Measurements from ENCODE around the gene RALGAPA2.

The RALGAPA2 gene

DNA sequence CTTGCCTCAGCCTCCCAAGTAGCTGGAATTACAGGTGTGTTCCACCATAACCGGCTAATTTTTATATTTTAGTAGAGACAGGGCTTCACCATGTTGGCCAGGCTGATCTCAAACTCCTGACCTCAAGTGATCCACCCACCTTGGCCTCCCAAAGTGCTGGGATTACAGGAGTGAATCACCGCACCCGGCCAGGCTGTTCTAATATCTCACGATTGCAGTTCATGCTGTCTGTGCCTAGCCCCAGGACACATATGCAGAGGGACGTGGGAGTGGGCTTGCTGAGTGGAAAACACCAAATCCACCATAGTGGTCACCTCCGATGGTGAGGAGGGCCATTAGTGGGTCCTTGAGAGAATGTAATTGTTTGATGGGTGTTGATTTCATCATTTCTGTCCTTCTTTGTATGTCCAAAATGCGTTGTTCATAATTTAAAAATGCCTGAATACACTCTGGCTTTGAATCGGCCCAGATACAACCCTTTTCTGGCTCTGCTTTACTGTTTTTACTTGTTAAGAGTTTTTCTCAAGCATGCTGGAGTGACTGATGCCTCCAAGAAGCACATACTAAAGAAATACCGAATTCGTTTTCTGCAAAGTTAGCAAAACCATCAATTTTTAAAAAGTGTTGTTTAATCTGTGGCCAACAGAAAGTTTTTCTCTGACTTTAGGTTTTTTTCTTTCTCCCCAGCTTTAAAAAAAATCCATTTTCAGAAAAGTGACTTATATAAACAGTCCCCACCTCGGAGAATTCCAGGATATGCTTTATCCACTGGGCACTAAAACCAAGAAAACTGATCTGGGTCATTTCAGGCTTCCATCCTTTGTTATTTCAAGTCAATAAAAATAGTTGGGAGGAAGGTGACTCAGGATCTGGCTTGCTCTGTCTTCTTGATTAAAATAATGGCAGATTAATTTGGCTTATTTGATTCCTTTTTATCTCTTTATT lies 18.8 kb upstream of the RALGAPA2 start:
- TF ChIP-seq LEF1 (IDR thresholded peaks at IDR 0.05; ENCODE audit: borderline replicate concordance) (no peak), FOXK2 (IDR thresholded peaks at IDR 0.05) (no peak)
- ChIA-PET POLR2A (no interaction called here), CTCF (no interaction called here)
- DNase-seq (ENCODE audit: extremely low spot score) = no peak

DNA sequence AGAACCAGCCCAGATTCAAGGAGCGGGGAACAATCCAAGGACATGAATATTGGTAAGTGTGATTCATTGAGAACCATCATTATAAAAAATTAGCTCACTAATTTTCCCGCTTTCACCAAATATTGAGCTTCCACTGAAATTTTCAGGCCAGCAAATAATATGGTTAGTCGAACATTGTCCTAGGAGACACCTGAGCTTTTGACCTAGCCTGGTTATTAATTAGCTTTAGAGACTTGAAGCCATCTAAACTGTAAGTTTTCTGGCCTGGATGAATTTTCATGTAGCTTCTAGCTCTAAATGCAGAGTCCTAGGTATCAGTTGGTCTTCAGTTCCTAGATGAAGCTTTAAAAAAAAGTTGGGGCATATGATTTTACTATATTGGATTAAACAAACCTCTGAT lies 17.1 kb upstream of the RALGAPA2 start:
- CTCF ChIA-PET = no interaction called here

DNA sequence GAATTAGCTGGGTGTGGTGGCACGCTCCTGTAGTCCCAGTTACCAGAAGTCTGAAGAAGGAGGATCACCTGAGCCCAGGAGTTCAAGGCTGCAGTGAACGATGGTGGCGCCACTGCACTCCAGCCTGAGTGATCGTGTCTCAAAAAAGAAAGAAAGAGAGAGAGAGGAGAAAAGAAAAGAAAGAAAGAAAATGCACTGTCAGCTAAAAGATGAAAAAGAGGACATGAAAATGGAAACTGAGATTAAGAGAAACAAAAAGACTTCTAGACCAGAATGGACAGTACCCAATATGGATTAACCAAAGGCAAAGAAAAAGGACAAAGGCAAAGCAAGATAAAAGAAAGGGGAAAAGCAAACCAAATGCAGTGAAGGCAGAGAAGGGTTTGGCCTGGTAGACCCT lies 9.0 kb upstream of the RALGAPA2 start:
- no peak for DNase-seq (ENCODE audit: extremely low spot score)
- CTCF ChIA-PET = interaction anchor here (0.8 kb wide), 1 partner anchor 41 kb away, joined by 3 read pairs; no protein-coding TSS in a partner anchor
- POLR2A ChIA-PET = no interaction called here
- TF ChIP-seq SUZ12 (IDR thresholded peaks at IDR 0.05) (no peak), ZNF384 (IDR thresholded peaks at IDR 0.05) (no peak), L3MBTL2 (conservative IDR thresholded peaks at IDR 0.05) (no peak), NFRKB (IDR thresholded peaks at IDR 0.05) (no peak), CTBP1 (IDR thresholded peaks at IDR 0.05; ENCODE audit: borderline replicate concordance) (no peak), TARDBP (IDR thresholded peaks at IDR 0.05) (no peak), FOXM1 (IDR thresholded peaks at IDR 0.05; ENCODE audit: borderline replicate concordance) (no peak), LEF1 (IDR thresholded peaks at IDR 0.05; ENCODE audit: borderline replicate concordance) (no peak), ELF4 (IDR thresholded peaks at IDR 0.05) (no peak), SP1 (IDR thresholded peaks at IDR 0.05) (no peak), FOXA1 (IDR thresholded peaks at IDR 0.05) (no peak), FOXK2 (IDR thresholded peaks at IDR 0.05) (no peak), HDGF (IDR thresholded peaks at IDR 0.05; ENCODE audit: borderline replicate concordance) (no peak), ARNT (IDR thresholded peaks at IDR 0.05) (no peak), BHLHE40 (IDR thresholded peaks at IDR 0.05; ENCODE audit: borderline replicate concordance) (no peak)
- TF ChIP-seq, protein P1, sequence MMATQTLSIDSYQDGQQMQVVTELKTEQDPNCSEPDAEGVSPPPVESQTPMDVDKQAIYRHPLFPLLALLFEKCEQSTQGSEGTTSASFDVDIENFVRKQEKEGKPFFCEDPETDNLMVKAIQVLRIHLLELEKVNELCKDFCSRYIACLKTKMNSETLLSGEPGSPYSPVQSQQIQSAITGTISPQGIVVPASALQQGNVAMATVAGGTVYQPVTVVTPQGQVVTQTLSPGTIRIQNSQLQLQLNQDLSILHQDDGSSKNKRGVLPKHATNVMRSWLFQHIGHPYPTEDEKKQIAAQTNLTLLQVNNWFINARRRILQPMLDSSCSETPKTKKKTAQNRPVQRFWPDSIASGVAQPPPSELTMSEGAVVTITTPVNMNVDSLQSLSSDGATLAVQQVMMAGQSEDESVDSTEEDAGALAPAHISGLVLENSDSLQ (IDR thresholded peaks at IDR 0.05) = no peak

More for the DNA sequence above, 17.1 kb upstream of the RALGAPA2 start:
- POLR2A ChIA-PET = no interaction called here
- DNase-seq (ENCODE audit: extremely low spot score) = no peak
- no peak for TF ChIP-seq NFRKB (IDR thresholded peaks at IDR 0.05)
- TF ChIP-seq FOXM1 (IDR thresholded peaks at IDR 0.05; ENCODE audit: borderline replicate concordance) = no peak
- TF ChIP-seq HDGF (IDR thresholded peaks at IDR 0.05; ENCODE audit: borderline replicate concordance) = no peak
- no peak for TF ChIP-seq FOXK2 (IDR thresholded peaks at IDR 0.05)
- TF ChIP-seq, protein P1 (IDR thresholded peaks at IDR 0.05) = no peak
- no peak for TF ChIP-seq ARNT (IDR thresholded peaks at IDR 0.05)
- TF ChIP-seq ZNF384 (IDR thresholded peaks at IDR 0.05) = no peak
- no peak for TF ChIP-seq FOXA1 (IDR thresholded peaks at IDR 0.05)
- no peak for TF ChIP-seq CTBP1 (IDR thresholded peaks at IDR 0.05; ENCODE audit: borderline replicate concordance)
- no peak for TF ChIP-seq ELF4 (IDR thresholded peaks at IDR 0.05)
- TF ChIP-seq BHLHE40 (IDR thresholded peaks at IDR 0.05; ENCODE audit: borderline replicate concordance) = no peak

DNA sequence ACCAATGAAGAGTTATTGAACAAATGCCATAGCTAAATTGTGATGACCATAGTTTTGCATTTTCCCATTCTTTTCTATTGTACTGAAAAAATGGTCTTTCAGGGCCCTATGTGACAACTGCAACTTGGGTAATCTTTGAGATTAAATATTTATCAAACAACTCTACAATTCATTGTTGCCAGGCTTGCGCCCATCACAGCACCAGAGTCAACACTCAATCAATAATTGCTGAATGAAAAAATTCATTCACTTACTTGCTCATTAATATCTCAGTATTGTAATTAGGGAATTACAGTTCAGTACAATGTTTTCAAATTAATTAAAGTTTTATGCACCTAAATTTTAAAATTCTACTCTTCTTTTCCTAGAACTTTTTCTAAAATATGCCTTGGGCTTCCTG lies 7.7 kb upstream of the RALGAPA2 start:
- ChIA-PET POLR2A (no interaction called here), CTCF (no interaction called here)
- TF ChIP-seq LEF1 (IDR thresholded peaks at IDR 0.05; ENCODE audit: borderline replicate concordance) (no peak), FOXM1 (IDR thresholded peaks at IDR 0.05; ENCODE audit: borderline replicate concordance) (no peak), NFRKB (IDR thresholded peaks at IDR 0.05) (no peak), HDGF (IDR thresholded peaks at IDR 0.05; ENCODE audit: borderline replicate concordance) (no peak), FOXA1 (IDR thresholded peaks at IDR 0.05) (no peak)
- no peak for DNase-seq (ENCODE audit: extremely low spot score)

DNA sequence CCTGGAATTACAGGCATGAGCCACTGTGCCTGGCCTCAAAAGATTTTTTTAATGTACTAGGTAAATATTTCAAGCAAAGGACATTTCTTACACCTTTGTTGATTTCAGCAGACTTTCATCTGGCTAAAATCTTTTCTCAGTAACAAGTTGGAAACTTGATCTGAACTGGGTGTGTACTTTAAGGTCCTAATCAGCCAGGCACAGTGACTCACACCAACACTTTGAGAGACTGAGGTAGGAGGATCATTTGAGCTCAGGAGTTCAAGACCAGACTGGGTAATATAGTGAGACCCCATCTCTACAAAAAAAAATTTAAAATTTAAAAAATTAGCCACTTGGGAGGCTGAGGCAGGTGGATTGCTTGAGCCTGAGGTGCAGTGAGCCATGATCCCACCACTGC lies 7.0 kb upstream of the RALGAPA2 start:
- no peak for TF ChIP-seq ZNF384 (IDR thresholded peaks at IDR 0.05)
- ChIA-PET CTCF (no interaction called here), POLR2A (no interaction called here)
- DNase-seq (ENCODE audit: extremely low spot score) = no peak

DNA sequence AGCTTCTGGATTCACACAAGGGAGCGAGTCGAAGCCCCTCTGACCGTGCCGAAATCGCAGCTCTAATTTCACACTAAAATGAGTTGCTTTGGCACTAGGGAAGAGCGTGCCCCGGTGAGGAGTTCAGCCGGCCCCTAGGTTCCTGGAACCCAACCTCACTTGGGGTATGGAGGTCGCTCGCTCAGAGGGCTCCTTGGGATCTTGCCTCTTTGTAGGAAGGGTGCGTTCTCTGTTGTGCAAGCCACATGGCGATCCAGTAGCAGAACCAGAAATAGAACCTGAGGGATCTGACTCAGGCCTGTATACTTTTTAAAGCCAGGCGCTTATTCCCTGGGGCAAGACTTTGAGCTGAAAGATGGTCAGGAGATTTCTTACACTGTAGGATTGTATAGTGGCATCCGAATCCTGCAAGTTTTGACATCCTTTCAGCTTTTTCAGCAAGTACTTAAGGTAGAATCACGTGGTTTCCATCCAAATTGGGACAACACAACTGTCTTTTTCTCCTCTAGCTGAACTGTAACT lies 861 bp upstream of the RALGAPA2 start:
- DNase-seq (ENCODE audit: extremely low spot score) = no peak
- POLR2A ChIA-PET = interaction anchor here (1.0 to 1.7 kb wide), 9 partner anchors 9 to 111 kb away, joined by 3 to 8 read pairs (median 5); no protein-coding TSS in a partner anchor
- CTCF ChIA-PET = interaction anchor here (1.2 kb wide), 1 partner anchor 107 kb away, joined by 3 read pairs; no protein-coding TSS in a partner anchor
- TF ChIP-seq ELF4 (IDR thresholded peaks at IDR 0.05) (no peak), ARNT (IDR thresholded peaks at IDR 0.05) (no peak), FOXK2 (IDR thresholded peaks at IDR 0.05) (no peak), L3MBTL2 (conservative IDR thresholded peaks at IDR 0.05) (0 out of 2 replicates have a peak, but pooled peaks have one; percentile 9), ZNF384 (IDR thresholded peaks at IDR 0.05) (no peak), SP1 (IDR thresholded peaks at IDR 0.05) (no peak), NFRKB (IDR thresholded peaks at IDR 0.05) (no peak)

DNA sequence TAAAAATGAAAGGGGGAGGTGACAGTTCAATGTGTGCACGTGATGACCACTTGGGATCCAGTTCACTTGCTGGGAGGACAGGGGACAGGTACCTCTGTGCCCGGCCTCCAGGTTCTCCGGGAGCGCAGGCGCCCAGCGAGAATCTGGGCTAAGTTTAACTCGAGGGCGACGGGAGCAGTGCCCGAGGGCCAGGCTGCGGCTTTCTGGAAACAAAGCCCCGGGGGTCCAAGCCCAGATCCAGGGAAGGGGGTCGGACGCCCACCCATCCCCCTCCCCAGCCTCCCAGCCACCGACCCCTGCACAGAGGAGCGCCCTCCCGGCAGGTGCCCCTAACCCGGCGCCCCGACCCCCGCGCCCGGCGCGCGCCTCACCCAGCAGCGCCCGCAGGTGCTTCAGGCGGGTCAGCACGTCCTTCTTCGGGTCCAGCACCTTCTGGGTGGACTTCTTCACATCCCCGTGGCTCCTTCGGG lies 405 bp downstream of the RALGAPA2 start:
- ChIA-PET CTCF (interaction anchor here (1.2 kb wide), 1 partner anchor 108 kb away, joined by 3 read pairs; no protein-coding TSS in a partner anchor), POLR2A (interaction anchor here (0.5 to 1.7 kb wide), 14 partner anchors 8 to 113 kb away, joined by 3 to 8 read pairs (median 4); no protein-coding TSS in a partner anchor)

More for the DNA sequence above, 405 bp downstream of the RALGAPA2 start:
- peak; percentile 21 for DNase-seq (ENCODE audit: extremely low spot score)
- TF ChIP-seq HDGF (IDR thresholded peaks at IDR 0.05; ENCODE audit: borderline replicate concordance) = no peak
